Mucosa of stomach (tissue), 1 donor: ENCODE results near the gene CTAG1A.
"Not testable (repeated sequence)": the region's sequence is repeated elsewhere in the genome, so short reads cannot be mapped to it uniquely, and the experiment has no call there.

Experiments
- H3K27me3 ChIP-seq: one replicate; pipeline ENCODE4 v1.7.0; 2013; ENCODE audit warnings: mild to moderate bottlenecking, low read length; ENCODE audit not compliant: control insufficient read depth, insufficient read depth
- H3K36me3 ChIP-seq: one replicate; pipeline ENCODE4 v1.7.0; 2013; ENCODE audit warnings: low read length; ENCODE audit not compliant: control insufficient read depth, insufficient read depth
- H3K4me1 ChIP-seq: one replicate; pipeline ENCODE4 v1.7.0; 2013; ENCODE audit warnings: mild to moderate bottlenecking, low read length; ENCODE audit not compliant: control insufficient read depth, insufficient read depth
- H3K4me3 ChIP-seq: one replicate; pipeline ENCODE4 v1.7.0; 2013; ENCODE audit warnings: low read length
- H3K9ac ChIP-seq: one replicate; pipeline ENCODE4 v1.7.0; 2013; ENCODE audit warnings: mild to moderate bottlenecking, low read length, moderate library complexity
- H3K9me3 ChIP-seq: one replicate; pipeline ENCODE4 v1.7.0; 2013; ENCODE audit warnings: mild to moderate bottlenecking, low read length, moderate library complexity; ENCODE audit not compliant: control insufficient read depth
- donor health status: Pancreatic carcinoma.

CTAG1A gene

DNA sequence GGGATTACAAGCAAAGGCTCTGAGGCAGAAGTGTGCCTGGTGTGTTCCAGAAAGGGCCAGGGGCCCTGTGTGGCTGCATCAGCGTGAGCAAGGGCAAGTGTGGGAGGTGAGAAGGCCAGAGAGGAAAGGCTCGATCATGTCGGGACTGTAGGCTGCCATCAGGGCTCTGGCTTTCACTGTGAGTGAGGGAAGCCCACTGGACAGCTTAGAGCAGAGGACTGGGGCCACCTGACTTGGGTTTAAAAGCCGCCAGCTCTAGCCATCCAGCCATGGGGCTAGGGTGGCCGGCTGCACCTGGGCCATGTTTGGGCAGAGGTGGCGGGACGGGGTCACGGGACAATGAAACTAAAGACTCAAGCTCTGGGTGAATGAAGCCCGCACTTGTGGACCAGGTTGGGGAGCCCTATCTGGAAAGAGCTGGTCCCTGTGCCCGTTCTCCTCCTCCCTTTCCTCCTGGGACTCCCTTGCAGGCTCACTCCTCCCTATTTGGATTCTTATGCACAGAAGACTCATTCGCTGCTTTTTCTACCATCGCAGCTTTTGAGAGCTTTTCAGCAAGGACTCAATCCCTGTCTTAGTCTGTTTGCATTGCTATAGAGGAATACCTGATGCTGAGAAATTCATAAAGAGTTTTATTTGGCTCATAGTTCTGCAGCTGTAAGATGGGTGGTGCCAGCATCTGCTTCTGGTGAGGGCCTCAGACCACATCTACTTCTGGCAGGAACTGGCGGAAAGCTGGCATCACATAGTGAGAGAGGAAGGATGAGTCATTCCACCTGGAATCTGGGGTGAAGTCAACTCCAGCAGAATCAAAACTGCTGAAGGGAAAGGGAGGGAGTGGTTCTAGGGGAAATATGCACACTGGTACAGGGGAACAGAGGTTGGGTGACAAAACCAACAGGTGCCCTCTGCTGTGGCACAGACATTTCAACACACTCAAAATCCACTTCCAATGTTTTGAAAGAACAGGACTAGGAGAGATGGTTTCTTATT lies 18.8 kb downstream of the CTAG1A start:
- H3K27me3 ChIP-seq: no peaks in the 10 kb centered on the region
- H3K4me3 ChIP-seq: no peak overlapping the region
- H3K36me3 ChIP-seq: no peaks in the 10 kb centered on the region
- no peaks in the 10 kb centered on the region for H3K4me1 ChIP-seq
- no peaks in the 10 kb centered on the region for H3K9me3 ChIP-seq
- H3K9ac ChIP-seq: no peak overlapping the region

DNA sequence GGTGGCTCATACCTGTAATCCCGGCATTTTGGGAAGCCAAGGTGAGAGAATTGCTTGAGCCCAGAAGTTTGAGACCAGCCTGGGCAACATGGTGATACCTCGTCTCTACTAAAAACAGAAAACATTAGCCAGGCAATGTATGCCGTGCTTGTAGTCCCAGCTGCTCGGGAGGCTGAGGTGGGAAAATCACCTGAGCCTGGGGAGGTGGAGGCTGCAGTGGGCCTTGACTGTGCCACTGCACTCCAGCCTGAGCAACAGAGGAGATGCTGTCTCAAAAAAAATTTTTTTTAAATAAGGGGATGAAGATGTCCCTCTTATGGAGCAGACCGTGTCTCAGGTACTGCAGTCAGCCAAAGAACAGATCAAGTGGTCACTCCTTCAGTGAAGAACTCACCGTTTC lies 20.6 kb downstream of the CTAG1A start:
- Histone ChIP-seq H3K36me3 (no peaks in the 10 kb centered on the region), H3K27me3 (no peaks in the 10 kb centered on the region), H3K4me1 (no peaks in the 10 kb centered on the region), H3K4me3 (no peak overlapping the region), H3K9ac (no peak overlapping the region), H3K9me3 (no peaks in the 10 kb centered on the region)

DNA sequence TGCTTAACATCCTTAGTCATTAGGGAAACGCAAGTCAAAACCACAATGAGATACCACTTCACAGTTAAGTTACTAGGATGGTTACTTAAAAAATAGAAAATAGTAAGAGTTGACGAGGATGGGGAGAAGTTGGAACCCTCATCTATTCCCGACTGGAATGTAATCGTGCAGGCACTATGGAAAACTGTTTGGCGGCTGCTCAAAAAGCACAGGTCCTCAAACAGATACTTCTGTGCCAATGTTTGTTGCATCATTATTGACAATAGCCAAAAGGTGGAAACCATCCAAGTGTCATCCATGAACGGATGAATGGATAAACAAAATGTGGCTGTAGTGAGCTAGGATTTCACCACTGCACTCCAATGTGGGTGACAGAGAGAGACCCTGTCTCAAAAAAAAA lies 22.4 kb downstream of the CTAG1A start:
- Histone ChIP-seq H3K9me3 (no peaks in the 10 kb centered on the region), H3K9ac (no peak overlapping the region), H3K4me3 (no peak overlapping the region), H3K36me3 (no peaks in the 10 kb centered on the region), H3K27me3 (no peaks in the 10 kb centered on the region), H3K4me1 (no peaks in the 10 kb centered on the region)

DNA sequence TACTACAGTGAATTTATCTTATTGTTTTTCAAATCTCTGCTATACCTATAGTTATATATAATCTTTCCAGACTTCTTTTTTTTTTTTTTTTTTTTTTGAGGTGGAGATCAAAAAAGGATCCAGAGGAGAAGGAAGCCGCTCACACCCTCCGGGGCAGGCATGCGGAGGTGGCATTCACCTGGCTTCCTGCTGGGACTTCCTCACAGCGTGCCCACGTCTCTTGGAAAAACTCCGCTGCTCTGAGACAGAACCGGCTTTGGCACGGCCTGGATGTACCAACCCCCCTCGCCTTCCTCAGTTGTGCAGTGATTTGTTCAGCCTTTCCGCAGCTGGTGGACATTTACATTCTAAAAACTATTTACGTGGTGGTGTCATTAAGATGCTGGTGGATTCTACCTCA lies 23.0 kb downstream of the CTAG1A start:
- not testable (repeated sequence) for H3K4me3 ChIP-seq, H3K36me3 ChIP-seq, H3K27me3 ChIP-seq, H3K9me3 ChIP-seq, H3K9ac ChIP-seq, H3K4me1 ChIP-seq

DNA sequence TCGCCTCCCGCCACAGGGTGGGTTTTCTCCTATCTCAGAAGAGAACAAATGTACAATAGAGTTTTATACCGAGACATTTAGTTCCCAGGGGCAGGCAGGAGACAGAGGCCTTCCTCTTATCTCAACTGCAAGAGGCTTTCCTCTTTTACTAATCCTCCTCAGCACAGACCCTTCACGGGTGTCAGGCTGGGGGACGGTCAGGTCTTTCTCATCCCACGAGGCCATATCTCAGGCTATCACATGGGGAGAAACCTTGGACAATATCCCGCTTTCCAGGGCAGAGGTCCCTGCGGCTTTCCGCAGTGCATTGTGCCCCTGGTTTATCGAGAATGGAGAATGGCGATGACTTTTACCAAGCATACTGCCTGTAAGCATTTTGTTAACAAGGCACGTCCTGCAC lies 23.9 kb downstream of the CTAG1A start:
- not testable (repeated sequence) for H3K36me3 ChIP-seq, H3K9me3 ChIP-seq, H3K27me3 ChIP-seq, H3K9ac ChIP-seq, H3K4me1 ChIP-seq, H3K4me3 ChIP-seq

DNA sequence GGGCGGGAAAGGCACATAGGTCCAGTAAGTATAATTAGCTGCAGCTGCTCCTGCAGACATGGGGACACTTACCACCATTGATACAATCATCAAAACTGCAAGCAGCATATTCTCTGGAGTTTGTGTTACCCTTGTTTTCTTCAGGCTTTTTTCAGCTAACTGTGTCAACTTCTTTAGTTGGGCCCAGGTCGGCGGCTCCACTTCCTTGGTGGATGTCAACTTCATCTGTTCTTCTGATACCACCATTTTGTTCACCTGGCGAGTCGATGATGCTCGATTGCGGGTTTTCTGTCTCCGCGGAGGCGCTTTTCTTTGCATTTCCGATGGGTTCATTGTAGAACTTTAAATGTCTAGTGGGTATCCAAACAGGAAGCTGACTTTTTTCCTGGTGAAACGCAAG lies 26.2 kb downstream of the CTAG1A start:
- H3K9me3 ChIP-seq, H3K27me3 ChIP-seq, H3K4me1 ChIP-seq, H3K36me3 ChIP-seq, H3K4me3 ChIP-seq, H3K9ac ChIP-seq: not testable (repeated sequence)

DNA sequence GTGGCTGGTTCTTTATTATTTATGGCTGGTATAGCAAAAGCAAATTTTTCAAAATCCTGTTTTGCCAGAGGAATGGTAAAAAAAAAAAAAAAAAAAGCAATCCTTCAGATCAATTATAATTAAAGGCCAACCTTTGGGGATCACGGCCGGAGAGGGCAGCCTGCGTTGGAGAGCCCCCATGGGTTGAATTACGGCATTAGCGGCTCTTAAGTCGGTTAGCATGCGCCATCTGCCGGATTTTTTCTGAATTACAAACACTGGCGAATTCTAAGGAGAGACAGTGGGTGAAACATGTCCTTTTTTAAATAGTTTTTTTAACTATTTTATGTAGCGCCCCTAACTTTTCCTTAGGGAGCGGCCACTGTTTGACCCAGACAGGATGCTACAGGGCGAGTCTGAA lies 28.7 kb downstream of the CTAG1A start:
- H3K9ac ChIP-seq, H3K4me1 ChIP-seq, H3K9me3 ChIP-seq, H3K27me3 ChIP-seq, H3K4me3 ChIP-seq, H3K36me3 ChIP-seq: not testable (repeated sequence)

DNA sequence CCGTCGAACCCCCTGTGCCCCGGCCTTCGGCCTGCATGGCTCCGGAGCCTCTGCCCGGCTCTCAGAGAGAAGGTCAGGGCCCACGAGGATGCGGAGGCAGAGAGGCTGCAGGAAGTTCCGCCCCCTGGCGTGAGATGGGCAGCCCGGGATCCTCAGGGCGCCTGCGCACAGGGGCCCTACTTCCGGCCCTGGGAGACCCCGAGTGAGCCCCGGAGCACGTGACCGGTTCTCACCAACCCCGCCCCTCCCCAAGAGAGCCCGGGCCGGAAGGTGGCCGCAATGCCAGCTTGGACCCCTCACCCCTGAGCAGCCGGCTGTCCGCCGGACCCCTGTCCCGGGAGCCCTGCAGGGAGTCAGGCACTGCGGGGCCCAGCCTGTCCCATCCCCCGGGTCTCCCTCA lies 34.2 kb downstream of the CTAG1A start, which contains the start of gene CTAG1B:
CTAG1B (minus strand) TSS at position 101 of the 400 bp plus-strand sequence; CDS start at position 37, 64 bp downstream.
- H3K36me3 ChIP-seq, H3K4me1 ChIP-seq, H3K9me3 ChIP-seq, H3K27me3 ChIP-seq, H3K9ac ChIP-seq, H3K4me3 ChIP-seq: not testable (repeated sequence)

DNA sequence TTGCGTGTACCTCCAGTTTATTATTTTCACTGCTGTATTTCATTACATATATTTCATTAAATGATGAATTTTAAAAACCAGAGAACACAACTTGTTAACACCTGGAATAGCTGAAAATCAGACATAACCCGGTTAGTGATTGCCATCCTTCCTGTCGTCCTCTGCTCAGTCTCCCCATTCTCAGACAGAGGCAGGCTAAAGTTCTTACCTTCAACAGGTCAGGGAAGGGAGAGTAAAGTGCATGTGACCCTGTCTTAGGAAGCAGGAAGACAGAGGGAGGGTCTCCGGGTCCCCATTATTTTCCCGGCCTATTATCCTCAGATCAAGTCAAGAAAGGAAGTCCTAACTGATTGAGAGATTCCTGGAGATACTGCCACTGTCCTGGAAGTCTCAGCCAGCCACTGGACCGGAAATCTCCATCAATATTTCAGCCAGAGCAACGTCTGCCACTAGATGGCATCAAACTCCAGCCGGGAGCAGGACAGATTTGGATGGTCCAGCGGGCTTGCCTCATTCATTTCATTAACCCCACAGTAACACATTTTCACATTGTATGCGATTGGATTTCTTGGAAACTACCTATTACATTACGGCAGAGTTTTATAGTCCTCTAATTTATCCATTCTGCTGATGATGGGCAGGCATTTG lies 36.0 kb downstream of the CTAG1A start:
- not testable (repeated sequence) for H3K4me1 ChIP-seq, H3K9ac ChIP-seq, H3K4me3 ChIP-seq, H3K36me3 ChIP-seq, H3K27me3 ChIP-seq, H3K9me3 ChIP-seq

DNA sequence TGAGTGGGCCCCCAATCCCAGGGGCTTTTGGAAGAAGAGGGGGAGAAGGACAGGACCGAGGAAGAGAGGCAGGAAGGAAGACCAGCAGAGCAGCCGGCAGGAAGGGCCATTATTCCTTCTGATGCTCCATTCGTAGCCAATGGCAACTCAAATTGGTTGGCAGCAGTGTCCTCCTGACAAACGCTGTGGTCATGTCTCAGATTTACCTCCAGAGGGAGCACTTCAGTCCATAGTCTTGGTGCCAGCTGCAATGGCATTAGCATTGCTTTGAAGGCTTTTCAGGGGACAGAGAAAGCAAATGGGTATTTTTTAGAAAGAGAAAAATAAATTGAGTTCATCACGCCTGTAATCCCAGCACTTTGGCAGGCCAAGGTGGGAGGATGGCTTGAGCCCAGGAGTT lies 44.0 kb downstream of the CTAG1A start:
- H3K4me1 ChIP-seq, H3K9me3 ChIP-seq, H3K27me3 ChIP-seq, H3K36me3 ChIP-seq, H3K9ac ChIP-seq, H3K4me3 ChIP-seq: not testable (repeated sequence)

DNA sequence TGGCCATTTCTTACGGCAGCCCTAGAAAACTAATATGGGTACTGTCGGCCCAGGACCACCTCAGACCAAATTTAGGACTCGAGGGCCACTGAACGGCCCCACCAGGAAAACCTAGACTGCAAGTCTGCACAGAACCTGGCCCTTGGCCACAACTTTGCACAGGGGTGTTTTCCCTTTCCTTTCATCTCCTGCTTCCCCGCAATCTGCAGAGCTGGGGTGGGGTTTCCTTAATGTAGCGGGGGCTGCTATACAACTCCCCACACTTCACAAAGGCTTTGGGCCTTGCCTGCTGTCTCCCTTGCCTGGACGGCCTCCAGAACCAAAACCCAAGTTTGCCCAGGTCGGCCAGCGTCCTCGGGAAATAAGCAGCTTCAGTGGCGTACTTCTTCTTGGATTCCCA lies 46.0 kb downstream of the CTAG1A start:
- H3K9me3 ChIP-seq, H3K4me3 ChIP-seq, H3K4me1 ChIP-seq, H3K27me3 ChIP-seq, H3K36me3 ChIP-seq, H3K9ac ChIP-seq: not testable (repeated sequence)

DNA sequence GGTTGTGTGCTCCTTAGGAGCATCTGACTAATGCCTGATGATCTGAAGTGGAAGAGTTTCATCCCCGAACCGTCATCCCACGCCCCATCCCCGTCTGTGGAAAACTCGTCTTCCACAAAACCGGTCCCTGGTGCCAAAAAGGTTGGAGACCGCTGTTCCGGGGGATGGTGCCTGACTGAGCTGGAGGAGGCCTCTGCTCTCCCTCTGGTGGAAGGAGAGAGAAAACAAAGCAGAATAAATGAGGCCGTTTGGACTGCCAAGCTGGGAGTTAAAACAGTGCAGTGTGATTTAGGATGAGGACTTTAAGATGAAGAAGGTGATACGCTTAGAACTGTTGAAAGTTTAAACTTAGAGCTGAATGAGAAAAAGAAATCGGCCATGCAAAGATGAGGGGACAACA lies 48.7 kb downstream of the CTAG1A start:
- H3K9ac ChIP-seq, H3K4me3 ChIP-seq, H3K36me3 ChIP-seq, H3K27me3 ChIP-seq, H3K9me3 ChIP-seq, H3K4me1 ChIP-seq: not testable (repeated sequence)
